ENCODE data around the gene BDKRB2.

DNA sequence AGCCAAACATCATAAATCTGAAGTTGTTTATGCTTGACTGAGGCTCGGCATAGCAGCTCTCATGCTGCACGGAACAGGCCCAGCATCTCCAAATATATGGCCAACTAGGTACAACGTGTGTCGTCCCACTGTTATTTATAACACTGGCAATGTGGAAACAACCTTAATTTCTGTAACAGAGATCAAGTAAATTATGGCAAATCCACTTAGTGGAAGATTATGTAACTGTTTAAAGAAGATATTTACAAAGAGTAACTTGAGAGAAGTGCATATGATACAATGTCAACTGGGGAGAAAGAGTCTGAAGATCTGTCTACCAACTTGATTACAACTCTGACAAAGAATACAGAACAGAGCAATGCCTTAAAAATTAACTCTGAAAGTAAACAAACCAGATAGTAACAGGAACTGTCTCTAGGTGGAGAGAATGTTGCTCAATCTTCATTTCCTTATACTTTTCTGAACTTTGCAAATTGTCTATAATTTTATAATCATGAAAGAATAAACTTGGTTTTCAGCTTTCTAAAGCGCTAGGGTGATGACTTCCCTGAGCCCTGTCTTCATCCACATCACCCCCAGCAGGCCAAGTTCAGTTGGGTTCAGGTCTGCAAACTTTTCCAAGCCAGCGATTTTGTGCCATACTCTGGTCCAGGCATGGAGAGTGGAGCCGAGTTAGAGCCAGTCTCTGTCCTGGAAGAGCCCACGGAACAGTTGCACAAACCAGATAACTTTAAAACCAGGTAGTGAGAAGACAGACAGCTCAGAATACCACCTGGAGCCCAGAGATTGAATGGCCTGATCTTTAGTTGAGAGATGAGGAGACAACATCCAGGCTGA, 44.3 kb upstream of the BDKRB2 start:
- TF ChIP-seq, protein P1, sequence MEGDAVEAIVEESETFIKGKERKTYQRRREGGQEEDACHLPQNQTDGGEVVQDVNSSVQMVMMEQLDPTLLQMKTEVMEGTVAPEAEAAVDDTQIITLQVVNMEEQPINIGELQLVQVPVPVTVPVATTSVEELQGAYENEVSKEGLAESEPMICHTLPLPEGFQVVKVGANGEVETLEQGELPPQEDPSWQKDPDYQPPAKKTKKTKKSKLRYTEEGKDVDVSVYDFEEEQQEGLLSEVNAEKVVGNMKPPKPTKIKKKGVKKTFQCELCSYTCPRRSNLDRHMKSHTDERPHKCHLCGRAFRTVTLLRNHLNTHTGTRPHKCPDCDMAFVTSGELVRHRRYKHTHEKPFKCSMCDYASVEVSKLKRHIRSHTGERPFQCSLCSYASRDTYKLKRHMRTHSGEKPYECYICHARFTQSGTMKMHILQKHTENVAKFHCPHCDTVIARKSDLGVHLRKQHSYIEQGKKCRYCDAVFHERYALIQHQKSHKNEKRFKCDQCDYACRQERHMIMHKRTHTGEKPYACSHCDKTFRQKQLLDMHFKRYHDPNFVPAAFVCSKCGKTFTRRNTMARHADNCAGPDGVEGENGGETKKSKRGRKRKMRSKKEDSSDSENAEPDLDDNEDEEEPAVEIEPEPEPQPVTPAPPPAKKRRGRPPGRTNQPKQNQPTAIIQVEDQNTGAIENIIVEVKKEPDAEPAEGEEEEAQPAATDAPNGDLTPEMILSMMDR (IDR thresholded peaks at IDR 0.05) = no peak
- no peak for TF ChIP-seq POLR2AphosphoS5 (IDR thresholded peaks at IDR 0.05; ENCODE audit: low read depth, low read length)
- TF ChIP-seq, protein P2, sequence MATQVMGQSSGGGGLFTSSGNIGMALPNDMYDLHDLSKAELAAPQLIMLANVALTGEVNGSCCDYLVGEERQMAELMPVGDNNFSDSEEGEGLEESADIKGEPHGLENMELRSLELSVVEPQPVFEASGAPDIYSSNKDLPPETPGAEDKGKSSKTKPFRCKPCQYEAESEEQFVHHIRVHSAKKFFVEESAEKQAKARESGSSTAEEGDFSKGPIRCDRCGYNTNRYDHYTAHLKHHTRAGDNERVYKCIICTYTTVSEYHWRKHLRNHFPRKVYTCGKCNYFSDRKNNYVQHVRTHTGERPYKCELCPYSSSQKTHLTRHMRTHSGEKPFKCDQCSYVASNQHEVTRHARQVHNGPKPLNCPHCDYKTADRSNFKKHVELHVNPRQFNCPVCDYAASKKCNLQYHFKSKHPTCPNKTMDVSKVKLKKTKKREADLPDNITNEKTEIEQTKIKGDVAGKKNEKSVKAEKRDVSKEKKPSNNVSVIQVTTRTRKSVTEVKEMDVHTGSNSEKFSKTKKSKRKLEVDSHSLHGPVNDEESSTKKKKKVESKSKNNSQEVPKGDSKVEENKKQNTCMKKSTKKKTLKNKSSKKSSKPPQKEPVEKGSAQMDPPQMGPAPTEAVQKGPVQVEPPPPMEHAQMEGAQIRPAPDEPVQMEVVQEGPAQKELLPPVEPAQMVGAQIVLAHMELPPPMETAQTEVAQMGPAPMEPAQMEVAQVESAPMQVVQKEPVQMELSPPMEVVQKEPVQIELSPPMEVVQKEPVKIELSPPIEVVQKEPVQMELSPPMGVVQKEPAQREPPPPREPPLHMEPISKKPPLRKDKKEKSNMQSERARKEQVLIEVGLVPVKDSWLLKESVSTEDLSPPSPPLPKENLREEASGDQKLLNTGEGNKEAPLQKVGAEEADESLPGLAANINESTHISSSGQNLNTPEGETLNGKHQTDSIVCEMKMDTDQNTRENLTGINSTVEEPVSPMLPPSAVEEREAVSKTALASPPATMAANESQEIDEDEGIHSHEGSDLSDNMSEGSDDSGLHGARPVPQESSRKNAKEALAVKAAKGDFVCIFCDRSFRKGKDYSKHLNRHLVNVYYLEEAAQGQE (IDR thresholded peaks at IDR 0.05; ENCODE audit: insufficient read depth in 1 of 2, low read depth in 2 of 2, low read length in 1 of 2) = no peak
- TF ChIP-seq SIN3A (IDR thresholded peaks at IDR 0.05; ENCODE audit: borderline replicate concordance, insufficient read depth, low read depth, low read length) = no peak
- TF ChIP-seq TCF7L2 (IDR thresholded peaks at IDR 0.05; ENCODE audit: low read depth, low read length) = no peak
